COLO668 (cell line): ENCODE measurements around the gene TP53.

Experiments
- DNase-seq: peaks from one replicate; lab custom pipeline; 2025; ENCODE audit not compliant: unreplicated experiment; lab: John Stamatoyannopoulos, UW

Gene TP53

GRCh38 chr17:7687072-7687907, at the start of gene TP53:
Gene TP53, minus strand, starts transcription at chr17:7687490. Its CDS starts 10,896 bp downstream, at chr17:7676594.
- DNase-seq, result peak; percentile 78

DNA sequence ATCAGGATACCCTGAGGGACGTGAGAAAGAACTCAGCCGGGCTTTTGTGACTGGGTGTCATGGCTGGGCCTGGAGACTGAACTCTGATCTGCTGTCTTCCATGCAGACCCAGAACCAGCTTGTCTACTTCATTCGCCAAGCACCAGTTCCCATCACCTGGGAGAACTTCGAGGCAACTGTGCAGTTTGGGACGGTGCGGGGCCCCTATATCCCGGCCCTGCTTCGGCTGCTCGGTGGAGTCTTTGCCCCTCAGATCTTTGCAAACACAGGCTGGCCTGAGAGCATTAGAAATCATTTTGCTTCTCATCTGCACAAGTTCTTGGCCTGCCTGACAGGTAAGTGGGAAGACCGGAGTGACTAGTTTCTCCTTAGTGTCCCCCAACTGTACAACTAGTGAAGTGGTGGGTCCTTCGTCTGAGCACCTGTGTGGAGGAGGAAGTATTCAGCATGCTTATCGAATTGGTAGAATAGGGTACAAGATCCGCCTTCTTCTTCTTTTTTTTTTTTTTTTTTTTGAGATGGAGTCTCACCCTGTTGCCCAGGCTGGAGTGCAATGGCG, 45.8 kb upstream of the TP53 start:
- DNase-seq, result no peak

- DNase-seq, result no peak
Observed at GRCh38 chr17:7729816-7730215, 42.5 kb upstream of the TP53 start.

GRCh38 chr17:7727886-7728285, 40.6 kb upstream of the TP53 start:
- no peak for DNase-seq

GRCh38 chr17:7721612-7722011, 34.3 kb upstream of the TP53 start:
- no peak for DNase-seq

DNA sequence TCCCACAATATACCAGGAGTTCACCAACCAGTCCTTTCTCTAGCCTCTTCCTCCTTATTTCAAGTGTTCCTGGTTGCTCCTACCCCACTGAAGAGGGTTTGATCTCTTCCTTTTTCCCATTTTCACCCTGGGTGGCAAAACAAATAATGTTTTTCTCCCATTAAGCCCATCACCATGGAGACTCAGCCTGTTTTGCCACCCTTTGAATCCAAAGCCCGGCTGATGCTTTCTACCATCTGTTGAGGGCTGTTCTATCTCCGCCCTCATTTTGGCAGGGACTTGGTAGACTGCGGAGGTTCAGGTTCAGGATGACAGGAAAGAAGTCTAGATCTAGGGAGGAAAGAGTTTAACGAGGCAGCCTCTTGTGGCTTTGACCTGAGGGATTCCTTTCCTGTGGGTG, 32.8 kb upstream of the TP53 start:
- DNase-seq, result no peak

GRCh38 chr17:7719661-7720060, 32.4 kb upstream of the TP53 start:
- DNase-seq, result no peak

- no peak for DNase-seq
Observed at GRCh38 chr17:7717756-7718350, 30.6 kb upstream of the TP53 start.

- DNase-seq, result peak; percentile 46
Observed at GRCh38 chr17:7716901-7717755, 29.8 kb upstream of the TP53 start, which contains the start of gene DNAH2. Gene DNAH2, plus strand, starts transcription at chr17:7717744. Its CDS starts 1,991 bp downstream, at chr17:7719735.

GRCh38 chr17:7715936-7716886, 28.9 kb upstream of the TP53 start:
- no peak for DNase-seq

DNA sequence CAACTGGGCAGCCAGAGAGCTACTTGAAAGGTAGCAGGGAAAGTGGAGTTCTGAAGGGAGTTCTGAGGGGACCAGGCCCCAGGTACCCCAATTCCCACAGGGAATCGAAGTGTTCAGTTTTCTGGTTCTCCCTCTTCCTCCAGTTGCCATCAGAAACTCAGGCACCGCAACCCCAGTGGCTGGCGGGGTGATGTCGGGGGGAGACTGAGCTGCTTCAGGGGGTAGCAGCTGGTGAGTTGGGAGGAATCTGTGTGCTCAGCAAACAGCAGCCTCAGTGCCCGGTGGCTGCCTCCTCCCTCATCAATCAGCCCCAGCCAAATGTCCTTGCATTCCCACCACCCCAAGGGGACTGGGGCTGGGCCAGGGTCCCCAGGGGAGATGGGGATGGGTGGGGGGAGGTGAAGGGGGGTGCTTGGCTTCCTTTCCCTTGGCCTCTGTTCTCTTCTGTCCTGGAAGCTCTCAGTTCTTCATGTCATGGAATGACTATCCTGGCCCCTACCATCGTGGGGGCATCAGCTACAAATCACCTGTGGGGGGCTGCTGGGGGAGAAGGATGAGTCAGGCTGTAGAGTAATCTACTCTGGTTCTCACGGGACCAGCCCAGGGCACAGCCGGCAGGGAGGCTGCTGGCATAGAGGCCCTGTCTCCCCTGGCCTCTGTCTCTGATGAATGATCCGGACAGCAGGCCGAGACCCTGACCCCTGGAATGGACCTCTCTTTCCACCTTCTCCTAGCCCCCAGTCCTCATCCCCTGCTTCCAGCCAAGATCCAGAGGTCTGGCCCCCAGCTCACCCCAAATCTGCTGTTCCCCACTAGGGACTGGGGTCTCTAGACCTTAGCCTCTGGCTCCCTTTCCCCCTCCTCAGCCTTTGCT, 27.7 kb upstream of the TP53 start:
- DNase-seq, result no peak

- DNase-seq, result no peak
Observed at GRCh38 chr17:7713782-7714181, 26.5 kb upstream of the TP53 start.

DNA sequence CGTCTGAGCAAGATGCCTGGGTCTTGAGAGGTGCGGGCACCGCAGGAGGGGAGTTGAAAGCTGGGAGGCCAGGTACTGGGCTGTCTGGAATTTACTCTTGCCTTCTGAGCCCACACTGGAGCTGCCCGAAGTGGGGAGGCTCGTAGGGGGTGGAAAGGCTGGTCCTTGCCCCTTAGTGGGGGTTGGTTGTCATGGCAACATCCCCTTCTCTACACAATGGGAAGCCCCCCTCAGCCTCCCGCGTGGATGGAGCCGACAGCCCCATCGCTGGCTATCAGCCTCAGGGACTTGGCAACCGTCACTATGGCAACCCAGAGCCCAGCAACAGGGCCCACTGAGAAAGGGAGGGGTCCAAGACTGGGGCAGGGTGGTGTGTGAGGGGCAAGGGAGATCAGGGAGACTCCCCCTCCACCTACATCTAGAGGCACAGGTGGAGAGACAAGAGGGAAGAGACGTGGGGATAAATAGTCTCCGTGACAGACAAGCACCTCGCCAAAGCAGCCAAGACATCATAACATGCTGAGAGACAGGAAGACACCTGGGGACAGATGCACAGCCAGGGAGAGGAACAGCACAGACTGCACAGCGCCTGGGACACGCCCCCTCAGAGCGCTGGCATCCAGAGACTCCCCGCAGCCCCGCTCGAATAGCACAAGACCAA, 25.0 kb upstream of the TP53 start:
- DNase-seq, result no peak

- DNase-seq, result no peak
Observed at GRCh38 chr17:7711051-7711755, 23.9 kb upstream of the TP53 start.

- DNase-seq, result no peak
Observed at GRCh38 chr17:7710301-7710700, 23.0 kb upstream of the TP53 start.

GRCh38 chr17:7709031-7709430, 21.7 kb upstream of the TP53 start:
- no peak for DNase-seq

GRCh38 chr17:7707858-7708750, 20.8 kb upstream of the TP53 start:
- DNase-seq, result no peak
